GM12878 (cell line): Measurements from ENCODE around the gene COL18A1. TPM values are rescaled to one million over a fixed set of nuclear protein-coding genes. Genes with fewer than 3 reads are reported as not detected.

Experiments
- CBX3 ChIP-seq: fragments of 200-600 bp; sonication (generic); IDR thresholded peaks from 2 replicates; pipeline ENCODE4 v1.6.1; 2016; ENCODE audit warnings: low read depth, borderline replicate concordance
- CEBPB ChIP-seq, 2 experiments: fragments of 150-350 bp in 1 of 2; IDR thresholded peaks; 2 replicates each; pipeline ENCODE4 v1.6.1; 2012 to 2014; ENCODE audit warnings: low read depth in 2 of 2, low read length in 2 of 2, borderline replicate concordance in 1 of 2, inconsistent platforms in 1 of 2
- E2F8 ChIP-seq: fragments of 450-650 bp; IDR thresholded peaks from 2 replicates; pipeline ENCODE4 v1.6.1; 2018; ENCODE audit warnings: mild to moderate bottlenecking, low read depth, moderate library complexity; ENCODE audit not compliant: partially characterized antibody
- GABPA ChIP-seq: IDR thresholded peaks from 2 replicates; pipeline ENCODE4 v1.6.1; 2014; ENCODE audit warnings: antibody characterized with exemption, low read depth, mild to moderate bottlenecking, inconsistent platforms
- HDAC6 ChIP-seq: fragments of 200-600 bp; sonication (generic); IDR thresholded peaks from one replicate; pipeline ENCODE4 v1.8.0; 2017; ENCODE audit warnings: antibody characterized with exemption; ENCODE audit not compliant: unreplicated experiment
- JUNB ChIP-seq: IDR thresholded peaks from 2 replicates; pipeline ENCODE4 v1.6.1; 2016; ENCODE audit warnings: antibody characterized with exemption, mild to moderate bottlenecking
- NBN ChIP-seq: fragments of 450-650 bp; IDR thresholded peaks from 2 replicates; pipeline ENCODE4 v1.6.1; 2016
- NFYB ChIP-seq: IDR thresholded peaks from 2 replicates; pipeline ENCODE4 v1.6.1; 2011; ENCODE audit warnings: low read depth, mild to moderate bottlenecking, low read length, improper control_type of control experiment, moderate library complexity; ENCODE audit not compliant: insufficient read depth
- POLR2A ChIP-seq: IDR thresholded peaks from 2 replicates; pipeline ENCODE4 v1.6.1; 2011; ENCODE audit warnings: low read depth, mild to moderate bottlenecking, low read length
- REST ChIP-seq: IDR thresholded peaks from 2 replicates; pipeline ENCODE4 v1.6.1; 2012; ENCODE audit warnings: mild to moderate bottlenecking, low read depth, low read length
- TCF3 ChIP-seq: IDR thresholded peaks from 2 replicates; pipeline ENCODE4 v1.6.1; 2012; ENCODE audit warnings: low read depth, mild to moderate bottlenecking, low read length, borderline replicate concordance; ENCODE audit not compliant: insufficient read depth
- USF1 ChIP-seq: IDR thresholded peaks from 2 replicates; pipeline ENCODE4 v1.6.1; 2011; ENCODE audit warnings: borderline replicate concordance, low read depth, mild to moderate bottlenecking, moderate library complexity, mixed read lengths, low read length; ENCODE audit not compliant: insufficient read depth; ENCODE audit errors: extremely low read length
- YBX1 ChIP-seq: fragments of 450-650 bp; IDR thresholded peaks from 2 replicates; pipeline ENCODE4 v1.6.1; 2016; ENCODE audit warnings: antibody characterized with exemption
- polyA plus RNA-seq, 11 experiments: library from polyadenylated mRNA; depleted of rRNA in 4 of 11; unstranded in 6 of 11; stranded (reverse) in 5 of 11; fragments of >200 nt; fragmentation: Nextera tagmentation in 4 of 11; fragmentation: Illumina TruSeq in 1 of 11; extraction: Ambion mirVana in 4 of 11; extraction: Trizol in 1 of 11; gene quantifications; 1 replicate in 1 of 11; 2 replicates in 10 of 11; pipeline versions ENCODE4 v1.2.1 to v1.2.3, GENCODE V29; 2011 to 2016; ENCODE audit warnings: inconsistent platforms in 2 of 11, missing spikeins in 2 of 11, low read depth in 1 of 11
- total RNA-seq, 4 experiments: library from RNA; depleted of rRNA in 3 of 4; stranded (reverse); fragments of >200 nt in 3 of 4; fragmentation: Illumina TruSeq in 1 of 4; extraction: Trizol in 1 of 4; gene quantifications; 2 replicates each; pipeline versions ENCODE4 v1.2.1 to v1.2.3, GENCODE V29; 2013 to 2021

COL18A1 gene
- total and polyA plus RNA-seq, 10 of the 15 experiments (the other 5 are each of a cell fraction or from before 2014, with no cell fraction given) = under 0.01 to 0.49 (median 0.09) TPM; not detected in 3

- TF ChIP-seq E2F8 (no peak), USF1 (no peak), GABPA (no peak), POLR2A (no peak), NFYB (no peak), TCF3 (no peak), YBX1 (no peak), HDAC6 (no peak), NBN (no peak), CEBPB (IDR thresholded peaks at IDR 0.05; ENCODE audit: borderline replicate concordance in 1 of 2, low read depth in 2 of 2, low read length in 2 of 2) (no peak), CBX3 (no peak), REST (no peak), JUNB (no peak)
Observed at GRCh38 chr21:45531393-45532215, 126.6 kb downstream of the COL18A1 start (continued).
